RWPE2 (cell line): ENCODE results near the gene PGRMC2.

ENCODE experiments used
- ATAC-seq: fragments of 200-7000 bp; cut with Tn5 transposase; 3 replicates; pipeline ENCODE4 v1.9.1; 2021; ENCODE audit warnings: low read depth
- DNase-seq: peaks from one replicate; pipeline ENCODE4 v3.0.0-alpha.2; 2020; ENCODE audit warnings: low spot score
- H3K27ac ChIP-seq: fragments of 450-650 bp; 2 replicates; pipeline ENCODE4 v1.5.1; 2017; ENCODE audit warnings: mild to moderate bottlenecking; ENCODE audit not compliant: poor library complexity, severe bottlenecking
- H3K27me3 ChIP-seq: fragments of 250-450 bp; sonication (Bioruptor Pico); 2 replicates; pipeline ENCODE4 v1.5.1; 2021; ENCODE audit warnings: mild to moderate bottlenecking, moderate library complexity; ENCODE audit not compliant: insufficient read depth, poor library complexity, severe bottlenecking
- H3K36me3 ChIP-seq: fragments of 250-450 bp; sonication (Bioruptor Pico); 2 replicates; pipeline ENCODE4 v1.5.1; 2020; ENCODE audit warnings: low read depth, mild to moderate bottlenecking, moderate library complexity
- H3K4me1 ChIP-seq: fragments of 250-450 bp; sonication (Bioruptor Pico); 2 replicates; pipeline ENCODE4 v1.5.1; 2021; ENCODE audit warnings: mild to moderate bottlenecking, moderate library complexity; ENCODE audit not compliant: insufficient read depth, poor library complexity, severe bottlenecking
- H3K4me3 ChIP-seq: fragments of 250-450 bp; sonication (Bioruptor Pico); 2 replicates; pipeline ENCODE4 v1.5.1; 2021; ENCODE audit warnings: mild to moderate bottlenecking, moderate library complexity; ENCODE audit not compliant: severe bottlenecking
- H3K9me3 ChIP-seq: fragments of 250-450 bp; sonication (Bioruptor Pico); 2 replicates; pipeline ENCODE4 v1.5.1; 2021; ENCODE audit warnings: mild to moderate bottlenecking, moderate library complexity; ENCODE audit not compliant: severe bottlenecking
- TF ChIP-seq, protein P1 (sequence below): fragments of 450-650 bp; IDR thresholded peaks from one replicate; pipeline ENCODE4 v1.5.1; 2017; ENCODE audit warnings: mild to moderate bottlenecking, moderate library complexity; ENCODE audit not compliant: poor library complexity, severe bottlenecking

The PGRMC2 gene

GRCh38 chr4:128332081-128332480 lies 44.5 kb upstream of the PGRMC2 start:
- Histone ChIP-seq H3K4me3 (no peak overlapping the region), H3K9me3 (no peaks in the 10 kb centered on the region), H3K27me3 (no peaks in the 10 kb centered on the region), H3K4me1 (peaks cover 3% of the 10 kb centered on the region), H3K36me3 (no peaks in the 10 kb centered on the region), H3K27ac (no peak overlapping the region)
- TF ChIP-seq, protein P1, sequence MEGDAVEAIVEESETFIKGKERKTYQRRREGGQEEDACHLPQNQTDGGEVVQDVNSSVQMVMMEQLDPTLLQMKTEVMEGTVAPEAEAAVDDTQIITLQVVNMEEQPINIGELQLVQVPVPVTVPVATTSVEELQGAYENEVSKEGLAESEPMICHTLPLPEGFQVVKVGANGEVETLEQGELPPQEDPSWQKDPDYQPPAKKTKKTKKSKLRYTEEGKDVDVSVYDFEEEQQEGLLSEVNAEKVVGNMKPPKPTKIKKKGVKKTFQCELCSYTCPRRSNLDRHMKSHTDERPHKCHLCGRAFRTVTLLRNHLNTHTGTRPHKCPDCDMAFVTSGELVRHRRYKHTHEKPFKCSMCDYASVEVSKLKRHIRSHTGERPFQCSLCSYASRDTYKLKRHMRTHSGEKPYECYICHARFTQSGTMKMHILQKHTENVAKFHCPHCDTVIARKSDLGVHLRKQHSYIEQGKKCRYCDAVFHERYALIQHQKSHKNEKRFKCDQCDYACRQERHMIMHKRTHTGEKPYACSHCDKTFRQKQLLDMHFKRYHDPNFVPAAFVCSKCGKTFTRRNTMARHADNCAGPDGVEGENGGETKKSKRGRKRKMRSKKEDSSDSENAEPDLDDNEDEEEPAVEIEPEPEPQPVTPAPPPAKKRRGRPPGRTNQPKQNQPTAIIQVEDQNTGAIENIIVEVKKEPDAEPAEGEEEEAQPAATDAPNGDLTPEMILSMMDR, result no peak
- DNase-seq (no peak), ATAC-seq (no peak)

GRCh38 chr4:128329638-128330037 lies 42.0 kb upstream of the PGRMC2 start:
- H3K9me3 ChIP-seq, result no peaks in the 10 kb centered on the region
- ATAC-seq (no peak), DNase-seq (no peak)
- H3K36me3 ChIP-seq, result no peaks in the 10 kb centered on the region
- no peaks in the 10 kb centered on the region for H3K27me3 ChIP-seq
- no peak overlapping the region for H3K4me3 ChIP-seq
- H3K27ac ChIP-seq, result no peak overlapping the region
- no peaks in the 10 kb centered on the region for H3K4me1 ChIP-seq
- TF ChIP-seq, protein P1, result no peak

DNA sequence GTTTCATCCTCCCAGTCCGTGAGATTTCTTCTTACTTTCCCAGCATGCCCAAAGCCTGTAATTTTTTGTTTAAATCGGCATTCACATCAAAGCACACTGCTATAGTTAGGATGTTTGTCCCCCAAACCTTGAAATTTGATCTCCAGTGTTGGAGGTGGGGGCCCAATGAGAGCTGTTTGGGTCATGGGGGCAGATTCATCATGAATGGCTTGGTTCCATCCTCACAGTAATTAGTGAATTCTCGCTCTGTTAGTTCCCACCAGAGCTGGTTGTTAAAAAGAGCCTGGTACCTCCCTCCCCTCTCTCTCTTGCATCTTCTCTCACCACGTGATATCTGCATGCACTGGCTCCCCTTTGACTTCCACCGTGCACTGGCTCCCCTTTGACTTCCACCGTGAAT lies 40.5 kb upstream of the PGRMC2 start:
- Histone ChIP-seq H3K36me3 (no peaks in the 10 kb centered on the region), H3K4me1 (peaks cover 4% of the 10 kb centered on the region), H3K9me3 (no peaks in the 10 kb centered on the region), H3K4me3 (no peak overlapping the region), H3K27ac (no peak overlapping the region), H3K27me3 (no peaks in the 10 kb centered on the region)
- no peak for ATAC-seq
- TF ChIP-seq, protein P1, result no peak
- no peak for DNase-seq

GRCh38 chr4:128323401-128323800 lies 35.8 kb upstream of the PGRMC2 start:
- H3K27ac ChIP-seq, result peak overlapping the region; percentile 93
- TF ChIP-seq, protein P1, result no peak
- H3K27me3 ChIP-seq, result no peaks in the 10 kb centered on the region
- DNase-seq, result no peak
- H3K4me3 ChIP-seq, result no peak overlapping the region
- ATAC-seq, result no peak
- no peaks in the 10 kb centered on the region for H3K36me3 ChIP-seq
- H3K4me1 ChIP-seq, result peaks cover 27% of the 10 kb centered on the region
- H3K9me3 ChIP-seq, result no peaks in the 10 kb centered on the region

- ATAC-seq, result peak; percentile 99
- Histone ChIP-seq H3K36me3 (no peaks in the 10 kb centered on the region), H3K9me3 (no peaks in the 10 kb centered on the region), H3K4me1 (peaks cover 27% of the 10 kb centered on the region), H3K27me3 (no peaks in the 10 kb centered on the region), H3K27ac (peak overlapping the region; percentile 93), H3K4me3 (no peak overlapping the region)
- TF ChIP-seq, protein P1, result no peak
- DNase-seq, result peak; percentile 45
Observed at GRCh38 chr4:128322986-128323385, 35.4 kb upstream of the PGRMC2 start.
